ENCODE results near the gene FOXRED2. TPM values are rescaled to one million over a fixed set of nuclear protein-coding genes. Genes with fewer than 3 reads are reported as not detected.

The FOXRED2 gene
- total and polyA plus RNA-seq, 2 of the 8 experiments (the other 6 are each of a cell fraction or from before 2014, with no cell fraction given), result 11.5 to 27.8 TPM

DNA sequence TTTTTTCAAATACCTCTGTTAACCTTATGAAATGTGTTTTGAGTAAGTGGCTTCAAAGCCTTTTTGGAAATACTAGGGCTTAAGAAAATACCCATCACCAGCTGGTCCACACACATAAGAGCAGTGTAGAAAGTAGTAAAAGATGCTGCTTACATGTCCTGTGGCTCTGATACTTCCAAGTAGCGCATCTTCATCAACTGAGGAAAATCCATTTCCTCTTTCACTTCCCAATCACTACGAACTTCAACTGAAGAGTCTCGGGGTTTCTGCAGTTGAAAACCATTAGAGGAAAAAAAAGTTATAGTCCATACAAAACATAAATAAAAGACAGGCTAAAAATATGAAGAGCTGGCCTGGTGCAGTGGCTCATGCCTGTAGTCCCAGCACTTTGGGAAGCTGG, 13.6 kb upstream of the FOXRED2 start:
- Histone ChIP-seq H2BK12ac (ENCODE audit: low read depth, low read length) (no peak overlapping the region), H2BK5ac (ENCODE audit: low read depth, low read length) (no peak overlapping the region), H3K4me2 (ENCODE audit: insufficient read depth in 1 of 2, low read depth in 2 of 2, low read length in 2 of 2) (no peak overlapping the region), H3K56ac (replicated peaks; ENCODE audit: insufficient read length, low read depth, low read length) (no peak overlapping the region), H3K23ac (ENCODE audit: insufficient read length) (no peak overlapping the region), H3K36me3 (ENCODE audit: control insufficient read depth in 2 of 4, insufficient read depth in 4 of 4, low read length in 3 of 4) (peaks cover 75 to 99% (median 93%) of the 10 kb centered on the region in 4 experiments), H4K20me1 (replicated peaks in 1 of 2; ENCODE audit: control insufficient read depth in 1 of 2, insufficient read depth in 2 of 2, low read length in 2 of 2) (peaks cover 0 to 10% of the 10 kb centered on the region in 2 experiments), H2BK120ac (replicated peaks; ENCODE audit: low read depth, low read length) (no peak overlapping the region), H3K9ac (replicated peaks in 1 of 4; ENCODE audit: extremely low read depth in 1 of 4, low read depth in 3 of 4, low read length in 3 of 4) (no peak overlapping the region), H3K4ac (replicated peaks; ENCODE audit: insufficient read length, low read depth, low read length) (no peak overlapping the region), H4K5ac (ENCODE audit: insufficient read length, low read depth, low read length) (no peak overlapping the region), H2AFZ (ENCODE audit: low read length) (no peak overlapping the region), H3K9me3 (ENCODE audit: insufficient read depth in 2 of 2, low read depth in 1 of 2, low read length in 1 of 2) (no peaks in the 10 kb centered on the region), H3K18ac (ENCODE audit: extremely low read depth, low read length) (no peak overlapping the region), H3K4me1 (replicated peaks in 1 of 4; ENCODE audit: control insufficient read depth in 3 of 4, insufficient read depth in 4 of 4, low read length in 3 of 4) (no peaks in the 10 kb centered on the region), H3K23me2 (ENCODE audit: low read depth, low read length) (no peaks in the 10 kb centered on the region), H3K79me2 (ENCODE audit: control insufficient read depth in 1 of 2, insufficient read depth in 2 of 2, low read length in 2 of 2) (no peaks in the 10 kb centered on the region), H3K27me3 (replicated peaks in 1 of 4; ENCODE audit: control insufficient read depth in 3 of 4, extremely low read depth in 1 of 4, insufficient read depth in 3 of 4, low read length in 3 of 4) (no peaks in the 10 kb centered on the region), H4K91ac (replicated peaks; ENCODE audit: insufficient read length, low read length) (no peak overlapping the region), H2BK20ac (ENCODE audit: low read length) (no peak overlapping the region), H3K14ac (ENCODE audit: insufficient read length) (no peak overlapping the region), H4K8ac (ENCODE audit: extremely low read depth, insufficient read depth, low read length) (no peak overlapping the region), H3K4me3 (ENCODE audit: extremely low read depth in 1 of 4, insufficient read depth in 2 of 4, low read depth in 3 of 4, low read length in 4 of 4) (no peak overlapping the region), H3K79me1 (ENCODE audit: low read depth, low read length) (no peaks in the 10 kb centered on the region; the same call in 1 of the 2 replicates), H2BK15ac (ENCODE audit: low read length) (no peak overlapping the region), H3K27ac (ENCODE audit: low read depth, low read length) (no peak overlapping the region), H2AK5ac (ENCODE audit: low read depth, low read length) (no peak overlapping the region)
- TF ChIP-seq PHF8 (conservative IDR thresholded peaks at IDR 0.05; ENCODE audit: low read depth, low read length), result no peak
- ChIA-PET CTCF (ENCODE audit: partially characterized antibody) (interaction anchor here (0.8 to 6.7 kb wide), 2 partner anchors 9 to 219 kb away, joined by 3 to 63 read pairs; no protein-coding TSS in a partner anchor), POLR2A (ENCODE audit: partially characterized antibody) (interaction anchor here (0.7 to 7.8 kb wide), 3 partner anchors 9 to 34 kb away, joined by 3 to 92 read pairs (median 4); partner anchors contain the start of gene FOXRED2)
- FAIRE-seq (no peak), DNase-seq (ENCODE audit: low read depth in 1 of 2, low spot score in 2 of 2) (no peak)
- 88% methylated on average over 3 of the region's 3 CpGs; no CpG with 5 or more reads in 1 of the 2 experiments for WGBS, 2 experiments (ENCODE audit: extremely low coverage in 1 of 2, insufficient coverage in 1 of 2, insufficient read length in 1 of 2, insufficient replicate concordance in 2 of 2, low coverage in 1 of 2, low lambda C conversion rate in 2 of 2, missing lambda C conversion rate in 1 of 2)
